ENCODE data around the gene CBARP. TPM values are rescaled to one million over a fixed set of nuclear protein-coding genes. Genes with fewer than 3 reads are reported as not detected.

Gene CBARP
- 1.4 TPM for polyA plus RNA-seq (ENCODE audit: insufficient read length)
- long read RNA-seq, donor 1, partial matches to known transcripts: 825 of 830 reads
- long read RNA-seq, donor 1, other reads (novel, unspliced or antisense): 5 of 830 reads
- long read RNA-seq, donor 2, partial matches to known transcripts: 396 of 409 reads
- long read RNA-seq, donor 2, other reads (novel, unspliced or antisense): 13 of 409 reads
- long read RNA-seq, donor 3, partial matches to known transcripts: 334 of 346 reads
- long read RNA-seq, donor 3, other reads (novel, unspliced or antisense): 11 of 346 reads
- long read RNA-seq, donor 4, partial matches to known transcripts: 62 of 107 reads
- long read RNA-seq, donor 4, other reads (novel, unspliced or antisense): 45 of 107 reads
- long read RNA-seq, donor 5, partial matches to known transcripts: 2,663 of 3,147 reads
- long read RNA-seq, donor 5, other reads (novel, unspliced or antisense): 484 of 3,147 reads
- long read RNA-seq, donor 6: 0 reads
- long read RNA-seq, donor 7, partial matches to known transcripts: 618 of 641 reads
- long read RNA-seq, donor 7, other reads (novel, unspliced or antisense): 23 of 641 reads
- long read RNA-seq, donor 8, partial matches to known transcripts: 265 of 265 reads
- long read RNA-seq, donor 8, other reads (novel, unspliced or antisense): 0 of 265 reads

GRCh38 chr19:1237754-1238368, at the start of gene CBARP:
Gene CBARP (minus strand): TSS chr19:1238005. CDS start chr19:1236100, 1,905 bp downstream.
- no peak for DNase-seq

GRCh38 chr19:1286487-1287353, 48.9 kb upstream of the CBARP start:
- DNase-seq: no peak

- DNase-seq: no peak
Measured at GRCh38 chr19:1285737-1286360, 48.0 kb upstream of the CBARP start, which contains the start of gene EFNA2. Gene EFNA2 (plus strand): TSS chr19:1285873. CDS start chr19:1286169, 296 bp downstream.

- no peak for DNase-seq
Measured at GRCh38 chr19:1284979-1285736, 47.4 kb upstream of the CBARP start.

- DNase-seq: no peak
Measured at GRCh38 chr19:1284293-1284978, 46.6 kb upstream of the CBARP start.

- no peak for DNase-seq
Measured at GRCh38 chr19:1283917-1284292, 46.1 kb upstream of the CBARP start.

GRCh38 chr19:1283207-1283916, 45.6 kb upstream of the CBARP start:
- DNase-seq: no peak

GRCh38 chr19:1282588-1283206, 44.9 kb upstream of the CBARP start:
- no peak for DNase-seq

GRCh38 chr19:1281569-1282287, 43.9 kb upstream of the CBARP start:
- no peak for DNase-seq

- DNase-seq: no peak
Measured at GRCh38 chr19:1280636-1281568, 43.1 kb upstream of the CBARP start.

GRCh38 chr19:1279782-1280341, 42.1 kb upstream of the CBARP start:
- DNase-seq: peak; percentile 79

GRCh38 chr19:1278713-1279660, 41.2 kb upstream of the CBARP start:
- DNase-seq: no peak

GRCh38 chr19:1278074-1278473, 40.3 kb upstream of the CBARP start:
- no peak for DNase-seq

GRCh38 chr19:1277061-1277460, 39.3 kb upstream of the CBARP start:
- no peak for DNase-seq

GRCh38 chr19:1276628-1277022, 38.8 kb upstream of the CBARP start:
- DNase-seq: no peak
